Measurements from ENCODE around the gene TPST2. TPM values are rescaled to one million over a fixed set of nuclear protein-coding genes. Genes with fewer than 3 reads are reported as not detected.

Gene TPST2
- total and polyA plus RNA-seq, 10 of the 15 experiments (the other 5 are each of a cell fraction or from before 2014, with no cell fraction given): 6.3 to 33.7 (median 28.4) TPM

DNA sequence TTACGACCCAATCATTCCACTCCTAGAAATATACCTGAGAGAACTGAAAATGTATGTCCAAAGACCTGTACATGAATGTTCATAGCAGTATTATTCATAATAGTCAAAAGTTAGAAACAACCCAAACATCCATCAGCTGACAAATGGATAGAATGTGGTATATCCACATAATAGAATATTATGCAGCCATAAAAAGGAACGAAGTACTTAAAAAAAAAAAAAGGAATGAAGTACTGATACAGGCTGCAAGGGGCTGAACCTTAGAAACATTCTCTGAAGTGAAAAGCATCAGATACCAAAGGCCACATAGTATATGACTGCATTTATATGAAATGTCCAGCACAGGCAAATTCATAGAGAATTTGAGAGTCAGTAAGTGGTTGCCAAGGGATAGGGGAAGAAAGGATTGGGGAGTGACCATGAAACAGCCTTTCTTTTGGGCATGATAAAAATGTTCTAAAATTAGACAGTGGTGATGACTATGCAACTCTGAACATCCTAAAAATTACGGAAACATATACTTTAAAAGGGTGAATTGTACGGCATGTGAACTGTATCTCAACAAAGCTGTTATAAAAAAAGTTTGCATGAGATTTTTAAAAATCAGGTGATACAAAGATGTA lies 1.8 kb downstream of the TPST2 start:
- Histone ChIP-seq H3K27ac (ENCODE audit: control insufficient read depth, insufficient read depth) (no peak overlapping the region), H3K4me1 (ENCODE audit: control insufficient read depth, insufficient read depth, low read length) (peaks cover 40% of the 10 kb centered on the region), H3K4me2 (ENCODE audit: control insufficient read depth, insufficient read depth) (peak overlapping the region; percentile 75), H3K9me3 (replicated peaks; ENCODE audit: control insufficient read depth, insufficient read depth, low read length) (no peaks in the 10 kb centered on the region), H3K36me3 (ENCODE audit: control insufficient read depth in 2 of 2, insufficient read depth in 2 of 2, low read length in 1 of 2) (no peaks in the 10 kb centered on the region; a peak in 2 of 4 replicates), H3K27me3 (replicated peaks in 1 of 2; ENCODE audit: control insufficient read depth in 2 of 2, insufficient read depth in 2 of 2, low read length in 1 of 2) (no peaks in the 10 kb centered on the region), H3K9ac (ENCODE audit: control insufficient read depth, insufficient read depth, low read length) (no peak overlapping the region), H2AFZ (ENCODE audit: control insufficient read depth, low read depth, low read length) (no peak overlapping the region), H3K4me3 (0 out of 2 replicates have a peak overlapping the region, but pooled peaks have one; percentile 89), H3K79me2 (ENCODE audit: control insufficient read depth, insufficient read depth, low read length) (peaks cover 32% of the 10 kb centered on the region), H4K20me1 (ENCODE audit: control insufficient read depth, insufficient read depth) (no peaks in the 10 kb centered on the region)
- intact Hi-C loops (cut with micrococcal nuclease; ENCODE audit: unreplicated experiment) (no loop called here), in situ Hi-C loops (cut with MboI) (no loop called here)
- ChIA-PET CTCF (interaction anchor here (1.0 to 1.1 kb wide), 2 partner anchors 8 to 85 kb away, joined by 3 read pairs; no protein-coding TSS in a partner anchor), SMC1A (ENCODE audit: uncharacterized antibody, unreplicated experiment) (no interaction called here), RAD21 (ENCODE audit: unreplicated experiment) (interaction anchor here (1.4 kb wide), 1 partner anchor 79 kb away, joined by 3 read pairs; no protein-coding TSS in a partner anchor), POLR2A (no interaction called here)
- 97% methylated on average over 4 of the region's 4 CpGs for WGBS (ENCODE audit: insufficient coverage, insufficient replicate concordance, low lambda C conversion rate, missing lambda C conversion rate)
- DNase-seq (ENCODE audit: low read depth, low spot score) (no peak), ATAC-seq (no peak), FAIRE-seq (no peak)
- TSS peak; percentile 62 for BruUV-seq (replicated peaks)
- TF ChIP-seq STAT3 (IDR thresholded peaks at IDR 0.05; ENCODE audit: low read depth, low read length) (no peak), HCFC1 (IDR thresholded peaks at IDR 0.05; ENCODE audit: low read length) (no peak), MYB (IDR thresholded peaks at IDR 0.05; ENCODE audit: borderline replicate concordance, low read depth, low read length) (no peak), SP1 (IDR thresholded peaks at IDR 0.05; ENCODE audit: low read depth, low read length) (no peak), ZBED1 (IDR thresholded peaks at IDR 0.05; ENCODE audit: borderline replicate concordance) (no peak), KLF5 (IDR thresholded peaks at IDR 0.05; ENCODE audit: partially characterized antibody) (no peak), POLR2A (IDR thresholded peaks at IDR 0.05; ENCODE audit: low read depth, low read length) (no peak), CBX3 (IDR thresholded peaks at IDR 0.05; ENCODE audit: borderline replicate concordance, low read depth) (no peak), ZNF592 (IDR thresholded peaks at IDR 0.05) (no peak), ZNF622 (IDR thresholded peaks at IDR 0.05) (no peak), RFX5 (IDR thresholded peaks at IDR 0.05; ENCODE audit: low read depth, low read length) (no peak), NR2C2 (IDR thresholded peaks at IDR 0.05; ENCODE audit: borderline replicate concordance, control insufficient read depth, insufficient read length, low read depth) (no peak), RCOR1 (conservative IDR thresholded peaks at IDR 0.05; ENCODE audit: low read depth, low read length) (no peak), ZSCAN29 (IDR thresholded peaks at IDR 0.05) (no peak), STAT1 (conservative IDR thresholded peaks at IDR 0.05) (no peak), PAX5 (IDR thresholded peaks at IDR 0.05; ENCODE audit: borderline replicate concordance, low read depth, low read length) (no peak)
- TF ChIP-seq, protein P1, sequence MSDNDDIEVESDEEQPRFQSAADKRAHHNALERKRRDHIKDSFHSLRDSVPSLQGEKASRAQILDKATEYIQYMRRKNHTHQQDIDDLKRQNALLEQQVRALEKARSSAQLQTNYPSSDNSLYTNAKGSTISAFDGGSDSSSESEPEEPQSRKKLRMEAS (IDR thresholded peaks at IDR 0.05; ENCODE audit: low read depth, low read length): no peak
- TF ChIP-seq, protein P2, sequence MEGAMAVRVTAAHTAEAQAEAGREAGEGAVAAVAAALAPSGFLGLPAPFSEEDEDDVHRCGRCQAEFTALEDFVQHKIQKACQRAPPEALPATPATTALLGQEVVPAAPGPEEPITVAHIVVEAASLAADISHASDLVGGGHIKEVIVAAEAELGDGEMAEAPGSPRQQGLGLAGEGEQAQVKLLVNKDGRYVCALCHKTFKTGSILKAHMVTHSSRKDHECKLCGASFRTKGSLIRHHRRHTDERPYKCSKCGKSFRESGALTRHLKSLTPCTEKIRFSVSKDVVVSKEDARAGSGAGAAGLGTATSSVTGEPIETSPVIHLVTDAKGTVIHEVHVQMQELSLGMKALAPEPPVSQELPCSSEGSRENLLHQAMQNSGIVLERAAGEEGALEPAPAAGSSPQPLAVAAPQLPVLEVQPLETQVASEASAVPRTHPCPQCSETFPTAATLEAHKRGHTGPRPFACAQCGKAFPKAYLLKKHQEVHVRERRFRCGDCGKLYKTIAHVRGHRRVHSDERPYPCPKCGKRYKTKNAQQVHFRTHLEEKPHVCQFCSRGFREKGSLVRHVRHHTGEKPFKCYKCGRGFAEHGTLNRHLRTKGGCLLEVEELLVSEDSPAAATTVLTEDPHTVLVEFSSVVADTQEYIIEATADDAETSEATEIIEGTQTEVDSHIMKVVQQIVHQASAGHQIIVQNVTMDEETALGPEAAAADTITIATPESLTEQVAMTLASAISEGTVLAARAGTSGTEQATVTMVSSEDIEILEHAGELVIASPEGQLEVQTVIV (IDR thresholded peaks at IDR 0.05; ENCODE audit: borderline replicate concordance, partially characterized antibody): no peak
